HepG2 (cell line): Measurements from ENCODE around the gene DDRGK1. TPM values are rescaled to one million over a fixed set of nuclear protein-coding genes. Genes with fewer than 3 reads are reported as not detected.

Experiments used
- BORCS8-MEF2B ChIP-seq: sonication (generic); formaldehyde crosslinking; IDR thresholded peaks from 2 replicates; pipeline ENCODE4 v1.8.0; 2022; ENCODE audit warnings: mild to moderate bottlenecking, missing genetic modification reagents
- CREB3 ChIP-seq: sonication (generic); formaldehyde crosslinking; IDR thresholded peaks from 2 replicates; pipeline ENCODE4 v1.5.0; 2020; ENCODE audit warnings: missing genetic modification reagents
- FOXP1 ChIP-seq, 2 experiments: fragments of 450-650 bp in 1 of 2; IDR thresholded peaks; 2 replicates each; pipeline ENCODE4 v1.6.1; 2017 to 2018; ENCODE audit warnings: antibody characterized with exemption in 1 of 2
- GLMP ChIP-seq: sonication (generic); formaldehyde crosslinking; IDR thresholded peaks from 2 replicates; pipeline ENCODE4 v1.9.0; 2021; ENCODE audit warnings: missing genetic modification reagents, mild to moderate bottlenecking, borderline replicate concordance
- HBP1 ChIP-seq: IDR thresholded peaks from 2 replicates; pipeline ENCODE4 v1.6.1; 2016; ENCODE audit warnings: low read depth, control low read depth
- HIVEP1 ChIP-seq: sonication (generic); formaldehyde crosslinking; IDR thresholded peaks from 2 replicates; pipeline ENCODE4 v1.4.0; 2020; ENCODE audit warnings: mild to moderate bottlenecking, missing genetic modification reagents
- HMGXB3 ChIP-seq: sonication (generic); formaldehyde crosslinking; IDR thresholded peaks from 2 replicates; pipeline ENCODE4 v1.4.0; 2020; ENCODE audit warnings: missing genetic modification reagents, borderline replicate concordance
- MEIS1 ChIP-seq: sonication (generic); formaldehyde crosslinking; IDR thresholded peaks from 2 replicates; pipeline ENCODE4 v1.9.0; 2021; ENCODE audit warnings: mild to moderate bottlenecking, missing genetic modification reagents, moderate library complexity, borderline replicate concordance
- MTA3 ChIP-seq: sonication (generic); formaldehyde crosslinking; IDR thresholded peaks from 2 replicates; pipeline ENCODE4 v1.4.0; 2020; ENCODE audit warnings: missing genetic modification reagents
- RFXANK ChIP-seq: IDR thresholded peaks from 2 replicates; pipeline ENCODE4 v1.6.1; 2016
- RNF2 ChIP-seq: fragments of 450-650 bp; conservative IDR thresholded peaks from 2 replicates; pipeline ENCODE4 v1.6.1; 2016; ENCODE audit warnings: low read depth
- SYNCRIP ChIP-seq: fragments of 200-400 bp; formaldehyde crosslinking; IDR thresholded peaks from 2 replicates; pipeline ENCODE4 v1.6.1; 2018; ENCODE audit warnings: mild to moderate bottlenecking, low read depth, low read length; ENCODE audit not compliant: insufficient read depth
- TFAP4 ChIP-seq: sonication (generic); IDR thresholded peaks from 2 replicates; pipeline ENCODE4 v1.6.1; 2016; ENCODE audit warnings: low read depth, borderline replicate concordance
- ZNF496 ChIP-seq: sonication (generic); formaldehyde crosslinking; IDR thresholded peaks from 2 replicates; pipeline ENCODE4 v1.8.1; 2023; ENCODE audit warnings: mild to moderate bottlenecking, moderate library complexity, missing genetic modification reagents; ENCODE audit not compliant: insufficient replicate concordance
- ZNF703 ChIP-seq: sonication (generic); formaldehyde crosslinking; IDR thresholded peaks from 2 replicates; pipeline ENCODE4 v1.5.1; 2020; ENCODE audit warnings: missing genetic modification reagents, mild to moderate bottlenecking, moderate library complexity, borderline replicate concordance
- ZNF710 ChIP-seq: sonication (generic); formaldehyde crosslinking; IDR thresholded peaks from 2 replicates; pipeline ENCODE4 v1.5.0; 2020; ENCODE audit warnings: mild to moderate bottlenecking, missing genetic modification reagents, borderline replicate concordance
- ZNF792 ChIP-seq: IDR thresholded peaks from 2 replicates; pipeline ENCODE4 v1.6.1; 2016
- ZSCAN20 ChIP-seq: sonication (generic); formaldehyde crosslinking; IDR thresholded peaks from 2 replicates; pipeline ENCODE4 v1.4.0; 2020; ENCODE audit warnings: missing genetic modification reagents, mild to moderate bottlenecking, borderline replicate concordance
- polyA plus RNA-seq, 8 experiments: library from polyadenylated mRNA; depleted of rRNA in 3 of 8; stranded (reverse) in 7 of 8; unstranded in 1 of 8; fragments of >200 nt; fragmentation: Illumina TruSeq in 4 of 8; extraction: Trizol in 4 of 8; gene quantifications; 2 replicates each; pipeline versions ENCODE4 v1.2.1 to v1.2.3, GENCODE V29; 2011 to 2016; ENCODE audit warnings: low read depth in 4 of 8, missing spikeins in 1 of 8, mixed read lengths in 1 of 8; ENCODE audit not compliant: insufficient read depth in 1 of 8
- total RNA-seq, 5 experiments: library from RNA; depleted of rRNA; stranded (reverse); fragments of >200 nt; fragmentation: Illumina TruSeq; extraction: Trizol; gene quantifications; 2 replicates each; pipeline ENCODE4 v1.2.3, GENCODE V29; 2016; ENCODE audit warnings: low read depth in 1 of 5

Gene DDRGK1
- total and polyA plus RNA-seq, 2 of the 13 experiments (the other 11 are each of a cell fraction or from before 2014, with no cell fraction given), result 96.7 to 149 TPM

GRCh38 chr20:3223994-3224680 is 19.7 kb upstream of the DDRGK1 start (continued):
- TF ChIP-seq ZNF496 (CRISPR knock-in tag) (no peak), HIVEP1 (CRISPR knock-in tag) (no peak; the same call in 1 of the 2 replicates), MTA3 (CRISPR knock-in tag) (no peak), GLMP (CRISPR knock-in tag) (no peak), HBP1 (no peak), CREB3 (CRISPR knock-in tag) (no peak), SYNCRIP (no peak), HMGXB3 (CRISPR knock-in tag) (no peak), MEIS1 (CRISPR knock-in tag) (0 out of 2 replicates have a peak, but pooled peaks have one; percentile 6), RFXANK (no peak), TFAP4 (no peak), ZNF703 (CRISPR knock-in tag) (no peak), ZNF792 (CRISPR knock-in tag) (no peak), RNF2 (no peak), ZNF710 (CRISPR knock-in tag) (no peak), ZSCAN20 (CRISPR knock-in tag) (no peak), FOXP1 (IDR thresholded peaks at IDR 0.05) (no peak), FOXP1 (CRISPR knock-in tag; IDR thresholded peaks at IDR 0.05) (no peak), BORCS8-MEF2B (CRISPR knock-in tag) (peak; percentile 52)
